DOHH2 (cell line): ENCODE measurements around the gene NUP50.

Experiments used
- EZH2phosphoT487 ChIP-seq: fragments of 200-600 bp; sonication (generic); IDR thresholded peaks from 2 replicates; pipeline ENCODE4 v1.6.1; 2017; ENCODE audit warnings: borderline replicate concordance, mild to moderate bottlenecking, antibody characterized with exemption, low read length, moderate library complexity, mixed read lengths
- TF ChIP-seq, protein P1 (sequence below): fragments of 200-600 bp; sonication (generic); IDR thresholded peaks from one replicate; pipeline ENCODE4 v1.5.1; 2014; ENCODE audit warnings: antibody characterized with exemption, mild to moderate bottlenecking, low read depth, low read length; ENCODE audit not compliant: poor library complexity, severe bottlenecking

DNA sequence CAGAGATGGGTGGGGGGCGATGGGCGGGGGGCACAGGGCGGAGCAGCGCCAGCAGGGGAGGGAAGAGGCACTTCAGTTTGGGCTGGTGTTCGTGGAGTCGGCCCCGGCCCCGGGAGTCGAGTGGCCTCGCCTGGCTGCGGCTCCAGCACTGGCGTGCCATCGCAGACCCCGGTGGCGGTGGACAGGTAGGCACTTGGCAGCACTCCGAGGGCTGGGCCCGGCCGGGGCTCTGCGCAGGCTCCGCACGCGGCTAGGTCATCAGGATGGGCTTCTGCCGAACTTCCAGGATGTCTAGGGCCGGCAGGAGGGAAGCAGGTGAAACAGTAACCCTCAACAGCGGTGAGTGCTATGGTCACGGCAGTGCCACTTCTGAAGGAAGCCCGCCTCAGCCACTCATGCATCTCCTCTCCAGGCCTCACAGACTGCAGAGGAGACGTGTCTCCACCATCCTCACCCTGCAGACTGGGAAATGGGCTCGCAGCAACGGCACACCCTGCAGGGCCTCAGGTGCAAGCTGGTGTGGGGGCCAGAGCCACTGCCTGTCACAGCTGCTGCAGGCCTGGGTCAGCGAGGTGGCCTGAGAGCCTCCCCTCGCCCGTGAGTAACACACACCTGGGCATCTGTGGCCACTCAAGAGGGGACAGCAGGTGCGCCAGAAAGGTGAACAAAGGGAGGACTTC, 33.3 kb downstream of the NUP50 start:
- TF ChIP-seq, protein P1, sequence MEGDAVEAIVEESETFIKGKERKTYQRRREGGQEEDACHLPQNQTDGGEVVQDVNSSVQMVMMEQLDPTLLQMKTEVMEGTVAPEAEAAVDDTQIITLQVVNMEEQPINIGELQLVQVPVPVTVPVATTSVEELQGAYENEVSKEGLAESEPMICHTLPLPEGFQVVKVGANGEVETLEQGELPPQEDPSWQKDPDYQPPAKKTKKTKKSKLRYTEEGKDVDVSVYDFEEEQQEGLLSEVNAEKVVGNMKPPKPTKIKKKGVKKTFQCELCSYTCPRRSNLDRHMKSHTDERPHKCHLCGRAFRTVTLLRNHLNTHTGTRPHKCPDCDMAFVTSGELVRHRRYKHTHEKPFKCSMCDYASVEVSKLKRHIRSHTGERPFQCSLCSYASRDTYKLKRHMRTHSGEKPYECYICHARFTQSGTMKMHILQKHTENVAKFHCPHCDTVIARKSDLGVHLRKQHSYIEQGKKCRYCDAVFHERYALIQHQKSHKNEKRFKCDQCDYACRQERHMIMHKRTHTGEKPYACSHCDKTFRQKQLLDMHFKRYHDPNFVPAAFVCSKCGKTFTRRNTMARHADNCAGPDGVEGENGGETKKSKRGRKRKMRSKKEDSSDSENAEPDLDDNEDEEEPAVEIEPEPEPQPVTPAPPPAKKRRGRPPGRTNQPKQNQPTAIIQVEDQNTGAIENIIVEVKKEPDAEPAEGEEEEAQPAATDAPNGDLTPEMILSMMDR = no peak
- no peak for TF ChIP-seq EZH2phosphoT487
